Stomach (tissue), 4 donors: Measurements from ENCODE around the gene LYL1.

Experiments used
- CTCF ChIP-seq, 7 experiments: fragments of 450-650 bp in 4 of 7; fragments of 200-600 bp in 3 of 7; sonication (generic) in 3 of 7; IDR thresholded peaks; one replicate each; pipeline ENCODE4 v1.5.1; 2016 to 2019; ENCODE audit warnings: antibody characterized with exemption in 7 of 7, control low read depth in 2 of 7, mild to moderate bottlenecking in 1 of 7
- EP300 ChIP-seq: sonication (generic); formaldehyde crosslinking; IDR thresholded peaks from one replicate; pipeline ENCODE4 v1.6.1; 2017; ENCODE audit warnings: antibody characterized with exemption
- POLR2A ChIP-seq, 4 donors: fragments of 450-650 bp; IDR thresholded peaks; one replicate each; pipeline ENCODE4 v1.6.1; 2016; ENCODE audit warnings: antibody characterized with exemption in 4 of 4, control low read depth in 2 of 4, mild to moderate bottlenecking in 1 of 4, moderate library complexity in 1 of 4
- POLR2AphosphoS5 ChIP-seq, 3 donors: sonication (generic); formaldehyde crosslinking; IDR thresholded peaks; one replicate each; pipeline ENCODE4 v1.6.1; 2016; ENCODE audit warnings: antibody characterized with exemption in 3 of 3

GRCh38 chr19:13097033-13097462, 5.6 kb downstream of the LYL1 start:
- TF ChIP-seq POLR2A (IDR thresholded peaks at IDR 0.05) (no peak), CTCF (IDR thresholded peaks at IDR 0.05) (no peak), POLR2AphosphoS5 (IDR thresholded peaks at IDR 0.05) (no peak), EP300 (no peak)
